DMS 273 treated with DMSO at 0.1 percent for 48 hours (cell line): ENCODE results near the gene ZNF710.

ENCODE experiments used
- DNase-seq: peaks from one replicate; lab custom pipeline; 2025; lab: John Stamatoyannopoulos, UW

ZNF710 gene

GRCh38 chr15:90019611-90020010 lies 18.5 kb downstream of the ZNF710 start:
- DNase-seq: no peak

GRCh38 chr15:90020021-90020735 lies 19.1 kb downstream of the ZNF710 start:
- no peak for DNase-seq

- DNase-seq: no peak
Measured at GRCh38 chr15:90020936-90021507, 19.9 kb downstream of the ZNF710 start.

GRCh38 chr15:90022345-90022744 lies 21.2 kb downstream of the ZNF710 start:
- DNase-seq: no peak

GRCh38 chr15:90022905-90023700 lies 22.0 kb downstream of the ZNF710 start:
- DNase-seq: no peak

GRCh38 chr15:90024406-90024805 lies 23.3 kb downstream of the ZNF710 start:
- no peak for DNase-seq

GRCh38 chr15:90025489-90026033 lies 24.4 kb downstream of the ZNF710 start:
- DNase-seq: no peak

- DNase-seq: no peak
Measured at GRCh38 chr15:90028376-90028944, 27.3 kb downstream of the ZNF710 start.

- DNase-seq: no peak
Measured at GRCh38 chr15:90029024-90029423, 27.9 kb downstream of the ZNF710 start.

GRCh38 chr15:90030376-90030775 lies 29.3 kb downstream of the ZNF710 start:
- peak; percentile 5 for DNase-seq

- no peak for DNase-seq
Measured at GRCh38 chr15:90031231-90031791, 30.2 kb downstream of the ZNF710 start.

- DNase-seq: no peak
Measured at GRCh38 chr15:90033006-90033405, 31.9 kb downstream of the ZNF710 start.

GRCh38 chr15:90033448-90033847 lies 32.3 kb downstream of the ZNF710 start:
- no peak for DNase-seq

GRCh38 chr15:90035095-90035839 lies 34.1 kb downstream of the ZNF710 start:
- no peak for DNase-seq

- no peak for DNase-seq
Measured at GRCh38 chr15:90035840-90036230, 34.7 kb downstream of the ZNF710 start.

GRCh38 chr15:90036343-90036742 lies 35.2 kb downstream of the ZNF710 start:
- DNase-seq: no peak

- DNase-seq: no peak
Measured at GRCh38 chr15:90036806-90037510, 35.8 kb downstream of the ZNF710 start.

GRCh38 chr15:90037511-90037860 lies 36.4 kb downstream of the ZNF710 start:
- no peak for DNase-seq

- DNase-seq: no peak
Measured at GRCh38 chr15:90037961-90038631, 37.0 kb downstream of the ZNF710 start.

- DNase-seq: no peak
Measured at GRCh38 chr15:90038632-90039095, 37.5 kb downstream of the ZNF710 start.
